CD4-positive, alpha-beta T cell treated with Interleukin-21 for 1 hour (primary cell): ENCODE measurements around the gene STAT4.
A peak's percentile ranks its signal among the peaks of the same experiment; 100 is the strongest.

Experiments used
- DNase-seq: peaks from one replicate; pipeline ENCODE4 v3.0.0-alpha.2; 2020

Gene STAT4

GRCh38 chr2:191171708-191172355, 21.0 kb upstream of the STAT4 start:
- DNase-seq = no peak

DNA sequence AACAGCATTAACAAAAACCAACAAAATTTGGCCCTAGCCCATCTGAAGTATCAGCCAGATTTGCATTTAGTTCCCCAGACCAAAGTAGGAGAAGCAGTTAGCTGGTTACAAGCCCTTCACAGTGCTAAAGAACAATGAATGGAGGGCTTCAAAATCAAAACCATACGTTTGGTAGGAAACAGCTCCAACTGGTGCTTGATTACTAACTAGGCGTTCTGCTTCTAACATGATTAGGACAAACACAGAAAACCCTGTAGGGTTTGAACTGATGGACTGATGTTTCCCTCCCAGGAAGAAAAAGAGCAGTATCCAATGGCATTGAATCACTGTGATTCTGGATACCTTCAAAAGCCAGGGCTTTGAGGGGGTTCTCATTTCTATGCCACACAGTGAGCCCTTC, 20.5 kb upstream of the STAT4 start:
- no peak for DNase-seq

GRCh38 chr2:191170773-191171172, 20.0 kb upstream of the STAT4 start:
- no peak for DNase-seq

DNA sequence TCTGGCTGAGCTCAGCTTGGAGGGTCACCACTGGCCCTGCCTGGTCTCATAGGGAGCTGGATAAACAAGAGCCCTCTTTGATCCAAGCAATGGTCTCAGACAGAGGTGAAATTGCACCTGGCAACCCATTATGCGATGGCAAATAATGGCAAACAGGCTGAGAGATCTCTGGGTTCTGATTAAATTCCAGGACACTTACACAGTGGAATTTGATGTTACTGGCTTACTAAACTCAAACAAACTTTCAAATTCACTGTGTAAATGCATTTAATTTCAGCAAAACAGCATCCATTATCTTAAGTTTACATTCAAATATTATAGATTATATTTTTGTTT, 19.5 kb upstream of the STAT4 start:
- no peak for DNase-seq

DNA sequence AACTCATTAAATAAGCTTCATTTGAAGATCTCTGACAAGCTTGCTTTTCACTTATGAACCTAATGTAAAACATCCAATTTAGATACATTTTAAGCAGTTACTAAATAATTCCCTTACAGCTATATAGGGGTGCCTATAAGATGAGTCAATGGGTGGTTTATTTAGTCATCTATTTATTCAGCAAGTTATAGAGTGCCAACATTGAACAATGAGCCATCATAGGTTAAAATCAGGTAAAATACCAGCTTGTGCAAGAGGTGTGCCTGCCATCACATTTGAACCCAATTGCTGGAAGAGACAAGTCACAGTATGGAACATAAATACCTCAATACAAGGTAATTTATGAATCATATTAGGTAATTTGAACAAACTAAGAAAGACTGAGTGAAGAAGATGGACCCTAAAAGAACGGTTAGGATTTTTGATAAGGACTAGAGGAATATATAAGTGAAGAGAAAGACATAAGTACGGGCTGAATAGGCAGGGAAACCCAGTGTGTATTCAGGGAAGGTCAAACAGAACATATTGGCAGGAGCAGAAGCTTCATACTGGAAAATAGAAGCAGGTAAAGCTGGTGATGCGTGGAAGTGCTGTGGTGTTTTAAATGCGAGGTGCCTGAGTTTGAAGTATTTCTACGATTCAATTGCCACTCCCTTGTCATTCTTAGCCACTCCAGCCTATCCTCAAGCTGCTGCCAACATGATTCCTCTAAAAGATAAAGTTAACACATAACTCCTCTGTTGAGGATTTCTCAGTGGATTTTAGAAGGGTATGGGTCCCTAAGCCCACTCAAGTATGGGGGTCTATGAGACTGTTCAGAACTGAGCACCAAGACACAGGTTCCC, 18.9 kb upstream of the STAT4 start:
- no peak for DNase-seq

GRCh38 chr2:191167766-191168165, 17.0 kb upstream of the STAT4 start:
- no peak for DNase-seq

DNA sequence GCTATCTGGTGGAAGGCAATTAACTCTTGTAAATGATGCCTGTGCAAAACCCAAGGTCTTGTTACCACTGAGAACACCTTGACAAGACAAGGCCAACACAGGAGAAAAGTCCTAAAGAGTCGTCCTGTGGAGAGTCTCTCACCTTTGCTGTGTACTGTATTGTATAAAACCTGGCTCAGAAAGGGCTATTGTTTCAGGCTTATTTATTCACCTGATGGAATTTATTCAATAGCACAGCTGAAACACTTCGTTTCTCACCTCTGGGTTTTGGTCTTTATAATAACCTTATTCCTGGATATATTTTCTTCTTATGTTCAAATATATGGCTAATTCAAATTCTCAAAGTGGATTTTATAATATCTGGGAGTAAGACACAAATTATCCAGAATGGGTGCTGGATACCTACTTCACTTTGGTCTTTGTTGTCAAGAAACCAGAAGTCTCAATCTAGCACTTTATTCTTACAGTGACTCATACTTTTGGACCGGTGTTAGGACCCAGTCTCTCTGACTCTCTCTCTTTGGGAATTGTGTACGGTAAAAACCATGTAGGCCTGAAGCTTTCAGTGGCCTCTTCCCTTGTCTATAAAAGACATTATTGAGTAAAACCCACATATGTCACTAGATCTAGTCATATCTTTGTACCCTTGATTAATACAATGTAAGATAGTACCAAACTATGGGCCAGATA, 16.1 kb upstream of the STAT4 start:
- DNase-seq = no peak

DNA sequence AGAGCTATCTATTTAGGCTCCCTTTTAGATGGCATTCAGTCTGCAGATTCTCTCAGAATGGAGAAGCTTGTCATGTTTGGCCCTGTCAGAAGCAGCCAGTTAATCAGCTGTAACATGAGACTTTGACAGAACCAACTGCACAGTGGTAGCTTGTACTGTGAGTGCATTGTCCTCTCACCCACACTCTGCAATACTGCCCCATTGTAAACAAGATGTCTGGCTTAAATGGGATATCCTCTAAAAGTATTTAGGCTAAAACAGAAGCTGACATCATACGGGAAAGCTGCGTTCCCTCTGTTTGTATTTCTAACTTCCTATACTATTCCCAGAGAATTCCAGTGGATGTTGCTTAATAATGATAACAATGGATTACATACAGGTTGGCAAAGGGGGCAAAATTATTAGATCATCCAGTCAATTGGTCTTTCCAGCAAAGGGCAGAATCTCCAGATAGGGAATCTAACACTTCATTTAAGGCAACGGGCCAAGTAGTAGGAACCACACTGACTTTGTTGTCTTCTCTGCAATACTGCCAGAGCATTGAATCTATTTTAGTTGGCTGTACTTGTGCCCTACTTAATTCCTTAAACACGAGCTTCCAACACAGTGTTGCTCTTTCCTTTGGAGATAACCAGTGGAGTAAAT, 15.4 kb upstream of the STAT4 start:
- DNase-seq = no peak

GRCh38 chr2:191165176-191165643, 14.4 kb upstream of the STAT4 start:
- DNase-seq = peak; percentile 58

DNA sequence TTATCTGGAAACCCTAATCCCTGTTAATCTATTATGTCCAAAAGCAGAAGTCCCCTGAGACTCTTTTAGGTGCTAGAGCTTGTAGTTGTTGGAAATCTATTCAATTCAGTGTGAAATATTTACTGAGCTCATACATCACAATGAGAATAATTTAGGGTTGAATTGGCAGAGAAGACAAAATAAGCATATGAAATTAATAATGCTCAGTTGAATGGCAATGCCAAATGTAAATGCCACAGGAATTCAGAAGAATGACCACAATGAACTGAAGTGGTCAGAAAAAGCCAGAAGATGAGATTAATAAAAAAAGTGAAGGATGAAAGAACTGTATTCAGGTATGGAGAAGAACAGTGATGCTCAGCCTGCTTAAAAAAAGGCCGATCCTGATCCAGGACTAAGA, 8.0 kb upstream of the STAT4 start:
- no peak for DNase-seq

DNA sequence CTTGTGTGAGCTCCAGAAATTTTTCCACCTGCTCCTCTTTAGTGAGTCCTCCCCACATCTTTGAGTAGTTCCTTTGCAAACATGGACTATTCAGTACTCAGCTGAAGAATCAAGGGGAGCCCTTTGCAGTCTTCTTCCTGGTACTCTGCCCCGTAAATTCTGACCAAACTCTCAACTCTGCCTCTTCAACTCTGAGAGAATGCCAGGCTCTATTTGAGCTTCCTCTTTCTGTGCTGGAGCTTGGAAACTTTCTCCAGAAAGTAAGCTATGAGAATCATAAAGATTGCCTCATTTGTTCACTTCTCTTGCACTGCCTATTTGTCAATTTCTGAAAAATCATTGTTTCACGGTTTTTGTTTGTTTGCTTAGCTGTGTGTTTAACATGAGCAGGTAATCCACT, 7.4 kb upstream of the STAT4 start:
- DNase-seq = no peak

DNA sequence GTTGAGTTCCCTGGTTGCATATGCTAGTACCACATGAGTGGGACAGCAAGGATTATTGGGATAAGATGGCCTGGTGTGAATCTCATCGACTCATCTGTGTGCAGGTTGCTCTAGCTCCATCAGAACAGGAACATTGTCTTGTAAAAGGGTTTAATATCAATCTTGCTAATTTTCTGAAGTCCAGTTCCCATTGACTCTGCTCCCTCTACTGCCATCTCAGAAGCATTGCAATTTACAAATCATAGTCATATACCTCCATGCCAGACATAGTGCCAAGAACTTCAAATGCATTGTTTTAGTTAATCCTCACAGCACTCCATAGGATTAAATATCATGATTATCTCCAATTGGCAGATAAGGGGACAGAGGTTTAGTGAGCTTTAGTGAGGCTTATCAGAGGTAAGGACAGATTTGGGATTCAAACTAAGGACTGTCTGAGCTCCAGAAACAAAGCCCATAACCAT, 4.8 kb upstream of the STAT4 start:
- peak; percentile 61 for DNase-seq

- DNase-seq = no peak
Observed at GRCh38 chr2:191153716-191154115, 2.9 kb upstream of the STAT4 start.

- peak; percentile 58 for DNase-seq
Observed at GRCh38 chr2:191152482-191153240, 1.9 kb upstream of the STAT4 start.

DNA sequence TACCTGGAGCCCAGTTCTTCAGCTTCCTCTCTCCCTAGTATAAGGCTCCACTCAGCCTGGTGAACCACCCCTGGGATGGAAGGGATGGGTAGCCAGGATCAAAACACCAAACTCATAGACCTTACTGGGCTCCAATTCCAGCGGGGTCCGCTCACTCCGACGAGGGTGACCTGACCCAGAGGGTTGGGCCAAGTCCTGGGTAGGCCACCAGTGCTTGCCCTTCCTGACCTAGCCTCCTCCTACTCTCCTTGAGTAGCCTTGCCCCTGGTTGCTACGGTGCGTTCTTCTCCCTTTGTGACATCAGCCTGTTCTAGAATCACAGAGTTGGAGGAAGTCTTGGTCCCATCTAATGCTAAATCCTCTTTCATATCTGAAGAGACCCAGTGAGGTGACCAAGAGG, 537 bp upstream of the STAT4 start:
- peak; percentile 30 for DNase-seq

- peak; percentile 62 for DNase-seq
Observed at GRCh38 chr2:191150230-191150599, 579 bp downstream of the STAT4 start.

DNA sequence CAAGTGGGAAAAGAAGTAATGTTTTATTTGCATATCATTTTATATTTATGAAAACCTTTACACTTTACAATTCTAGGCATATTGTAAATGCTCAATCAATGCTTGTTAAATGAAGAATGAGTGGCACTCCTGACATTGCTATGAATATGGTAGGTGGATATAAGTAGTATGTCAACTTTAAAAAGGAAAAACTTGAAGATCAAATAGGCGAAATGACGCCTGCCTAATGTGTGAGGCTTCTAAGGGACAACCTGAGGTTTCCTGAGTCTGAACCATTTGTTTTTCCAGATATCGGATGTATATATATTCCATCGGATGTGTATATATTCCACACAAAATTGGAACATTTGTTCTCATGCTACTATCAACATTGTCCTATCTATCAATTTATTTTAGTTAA, 1.4 kb downstream of the STAT4 start:
- peak; percentile 42 for DNase-seq

GRCh38 chr2:191148791-191149190, 2.0 kb downstream of the STAT4 start:
- peak; percentile 76 for DNase-seq

DNA sequence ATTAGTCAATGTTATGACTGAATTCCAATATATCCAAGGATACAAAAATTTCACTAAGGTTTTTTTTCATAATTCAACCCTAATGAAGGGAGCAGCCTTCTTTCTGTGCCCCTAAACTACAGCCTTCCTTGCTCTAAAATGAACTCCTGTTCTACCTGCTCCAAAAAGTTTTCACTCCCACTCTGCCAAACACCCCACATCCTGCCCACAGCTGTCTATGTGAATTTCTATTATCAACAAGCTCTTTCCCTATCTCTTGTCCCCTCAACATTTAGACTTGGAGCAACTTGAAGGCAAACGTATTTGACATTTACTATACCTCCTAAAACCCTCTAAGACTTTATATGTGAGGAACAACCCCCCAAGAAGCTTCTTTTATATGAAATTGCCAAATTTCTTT, 2.5 kb downstream of the STAT4 start:
- DNase-seq = peak; percentile 20

GRCh38 chr2:191145769-191146471, 4.9 kb downstream of the STAT4 start:
- no peak for DNase-seq

DNA sequence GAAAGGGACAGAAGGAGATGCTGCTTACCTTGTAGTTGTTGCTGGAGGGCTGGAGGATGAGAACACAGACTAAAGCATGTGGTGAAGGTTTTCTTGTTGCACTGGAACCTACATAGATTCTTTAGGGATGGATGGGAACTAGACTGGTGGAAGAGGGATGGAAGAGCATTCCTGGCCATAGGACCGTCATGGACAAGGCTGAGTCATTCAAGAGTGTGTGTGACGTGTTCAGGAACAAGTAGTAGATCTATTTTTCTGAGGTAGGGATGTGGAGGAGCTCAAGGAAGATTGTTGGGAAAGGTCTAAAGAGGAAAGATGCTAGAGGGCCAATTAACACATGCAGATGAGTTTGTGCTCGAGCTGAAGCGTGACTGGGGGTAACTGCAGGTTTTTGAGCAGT, 6.6 kb downstream of the STAT4 start:
- DNase-seq = no peak

- no peak for DNase-seq
Observed at GRCh38 chr2:191143791-191144190, 7.0 kb downstream of the STAT4 start.
